Left ventricle myocardium superior (tissue), 1 donor: ENCODE results near the gene L1TD1. TPM values are rescaled to one million over a fixed set of nuclear protein-coding genes. Genes with fewer than 3 reads are reported as not detected.
A peak's percentile ranks its signal among the peaks of the same experiment; 100 is the strongest.
"Not testable (repeated sequence)": the region's sequence is repeated elsewhere in the genome, so short reads cannot be mapped to it uniquely, and the experiment has no call there.

ENCODE experiments used
- ATAC-seq: fragments of 200-7000 bp; cut with Tn5 transposase; one replicate; pipeline ENCODE4 v1.9.1; 2020; ENCODE audit warnings: mild to moderate bottlenecking, moderate library complexity
- DNase-seq: peaks from one replicate; pipeline ENCODE4 v3.0.0-alpha.2; 2020
- intact Hi-C: fragments of 100-400 bp; cut with micrococcal nuclease; formaldehyde crosslinking; loops from one replicate; pipeline ENCODE4 v1.11.0; 2022
- total RNA-seq: library from RNA; stranded (reverse); fragmentation: NEBNext Ultra II Directional; extraction: Animal tissue kit (Norgen Biotek cat#: 25700); gene quantifications from one replicate; pipeline ENCODE4 v1.2.1, GENCODE V29; 2021
- donor health status: DM: no; HTN: yes; CAD: no; lungs with severe emphysema.

Gene L1TD1
- total RNA-seq, 1 donor from 2014 or later, result 0.05 TPM

DNA sequence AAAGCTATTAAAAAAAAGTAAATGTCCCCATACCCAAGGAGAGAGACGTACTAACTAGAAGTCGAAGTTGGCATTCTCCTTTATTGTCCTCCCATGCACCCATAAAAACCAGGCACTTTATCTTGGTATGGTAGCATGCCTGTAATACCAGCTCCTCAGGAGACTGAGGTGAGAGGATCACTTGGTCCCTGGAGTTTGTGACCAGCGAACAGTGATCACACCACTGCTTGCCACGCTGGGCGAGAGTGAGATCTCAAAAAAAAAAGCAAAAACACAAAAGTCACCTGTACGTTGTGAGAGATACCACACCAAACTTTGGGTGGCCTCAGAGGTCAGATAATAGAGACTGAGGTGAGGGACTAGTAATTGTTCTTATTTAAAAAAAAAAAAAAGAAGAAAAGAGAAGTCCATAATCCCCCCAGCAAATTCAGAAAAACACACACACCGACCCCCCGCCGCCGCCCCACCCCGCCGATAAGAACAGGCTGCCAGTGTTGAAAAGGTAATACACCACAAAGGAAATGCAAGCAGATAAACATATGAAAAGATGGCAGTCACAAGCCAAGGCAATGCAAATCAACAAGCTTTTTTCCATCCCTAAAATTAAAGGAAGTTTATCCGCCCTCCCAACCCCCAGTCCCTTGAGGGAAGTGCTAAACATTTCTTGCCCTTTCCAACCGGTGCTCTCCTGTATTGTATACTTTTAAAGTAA lies 3.6 kb downstream of the L1TD1 start:
- ATAC-seq, result no peak
- intact Hi-C loops, result no loop called here
- no peak for DNase-seq

DNA sequence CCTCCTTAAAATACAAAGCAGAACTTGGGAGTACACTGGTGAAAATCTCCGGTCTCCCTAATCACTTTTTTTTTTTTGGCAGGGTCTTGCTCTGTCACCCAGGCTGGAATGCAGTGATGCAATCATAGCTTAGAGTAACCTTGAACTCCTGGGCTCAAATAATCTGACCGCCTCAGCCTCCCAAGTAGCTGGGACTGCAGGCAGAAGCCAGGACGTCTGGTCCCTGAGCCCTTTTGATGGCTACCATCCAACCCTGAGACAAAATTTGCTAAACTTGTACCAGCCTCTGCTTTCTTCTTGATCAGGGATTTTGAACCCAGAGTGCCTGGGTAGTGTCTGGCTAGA lies 4.1 kb downstream of the L1TD1 start:
- intact Hi-C loops, result no loop called here
- DNase-seq (no peak), ATAC-seq (no peak)

DNA sequence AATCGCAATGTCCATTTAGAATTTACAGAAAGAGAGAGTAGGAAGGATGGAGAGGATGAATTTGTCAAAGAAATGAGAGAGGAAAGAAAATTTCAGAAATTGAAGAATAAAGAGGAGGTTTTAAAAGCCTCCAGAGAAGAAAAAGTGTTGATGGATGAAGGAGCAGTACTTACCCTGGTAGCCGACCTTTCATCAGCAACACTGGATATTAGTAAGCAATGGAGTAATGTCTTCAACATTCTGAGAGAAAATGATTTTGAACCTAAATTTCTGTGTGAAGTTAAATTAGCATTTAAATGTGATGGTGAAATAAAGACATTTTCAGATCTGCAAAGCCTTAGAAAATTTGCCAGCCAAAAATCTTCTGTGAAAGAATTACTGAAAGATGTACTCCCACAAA lies 12.5 kb downstream of the L1TD1 start:
- intact Hi-C loops, result no loop called here
- DNase-seq (no peak), ATAC-seq (no peak)

DNA sequence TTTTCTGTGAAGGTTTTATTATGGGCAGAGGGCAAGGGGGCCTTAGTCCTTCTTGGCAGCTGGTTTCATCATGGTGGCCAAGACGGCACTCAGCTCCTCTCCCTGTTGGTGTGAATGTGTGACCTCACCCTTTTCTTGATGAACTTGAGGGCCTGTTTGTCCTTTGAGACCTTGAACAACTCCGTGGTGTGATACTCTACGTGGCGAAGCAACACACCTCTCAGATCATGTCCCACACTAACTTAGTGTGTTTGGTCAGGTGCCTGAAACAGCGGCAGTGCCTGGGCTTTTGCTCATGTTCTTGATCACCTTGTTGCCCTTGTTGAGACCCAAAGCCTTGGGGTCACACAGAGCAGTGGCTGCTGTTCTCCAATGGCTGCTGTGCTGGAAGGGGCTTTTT lies 13.4 kb downstream of the L1TD1 start:
- intact Hi-C loops, result no loop called here

DNA sequence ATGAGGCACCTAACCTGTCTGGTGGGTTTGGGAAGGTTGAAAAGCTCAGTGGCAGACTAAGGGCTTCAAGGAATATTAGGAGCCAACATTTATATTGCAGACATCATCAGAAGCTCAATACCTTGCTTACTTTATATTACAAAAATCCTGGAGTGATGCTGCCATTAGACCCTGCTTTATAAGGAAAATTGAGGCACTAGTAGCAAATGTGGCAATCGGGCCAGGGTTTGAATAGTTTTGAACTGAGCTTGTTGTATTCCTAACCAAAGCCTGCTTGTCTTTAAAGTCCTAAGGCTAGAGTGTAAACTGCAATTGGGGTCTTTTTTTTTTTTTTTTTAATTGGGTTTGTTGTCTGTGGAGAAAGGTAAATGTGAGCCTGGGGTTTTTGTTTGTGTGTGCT lies 14.3 kb downstream of the L1TD1 start:
- intact Hi-C loops, result no loop called here
- ATAC-seq, result no peak
- no peak for DNase-seq

More for the DNA sequence above, 13.4 kb downstream of the L1TD1 start:
- DNase-seq (no peak), ATAC-seq (no peak)

DNA sequence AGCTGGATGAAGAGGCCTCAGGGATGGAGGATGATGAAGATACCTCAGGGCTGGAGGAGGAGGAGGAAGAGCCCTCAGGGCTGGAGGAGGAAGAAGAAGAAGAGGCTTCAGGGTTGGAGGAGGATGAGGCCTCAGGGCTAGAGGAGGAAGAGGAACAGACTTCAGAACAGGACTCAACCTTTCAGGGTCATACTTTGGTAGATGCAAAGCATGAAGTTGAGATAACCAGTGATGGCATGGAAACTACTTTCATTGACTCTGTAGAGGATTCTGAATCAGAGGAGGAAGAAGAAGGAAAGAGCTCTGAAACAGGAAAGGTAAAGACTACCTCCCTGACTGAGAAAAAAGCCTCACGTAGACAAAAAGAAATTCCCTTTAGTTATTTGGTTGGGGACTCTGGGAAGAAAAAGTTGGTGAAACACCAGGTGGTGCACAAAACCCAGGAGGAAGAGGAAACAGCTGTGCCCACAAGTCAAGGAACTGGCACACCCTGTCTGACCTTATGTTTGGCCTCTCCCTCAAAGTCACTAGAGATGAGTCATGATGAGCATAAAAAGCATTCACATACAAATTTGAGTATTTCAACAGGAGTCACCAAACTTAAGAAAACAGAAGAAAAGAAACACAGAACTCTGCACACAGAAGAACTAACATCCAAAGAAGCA lies 15.4 kb downstream of the L1TD1 start:
- DNase-seq, result no peak
- ATAC-seq, result no peak
- intact Hi-C loops, result no loop called here

DNA sequence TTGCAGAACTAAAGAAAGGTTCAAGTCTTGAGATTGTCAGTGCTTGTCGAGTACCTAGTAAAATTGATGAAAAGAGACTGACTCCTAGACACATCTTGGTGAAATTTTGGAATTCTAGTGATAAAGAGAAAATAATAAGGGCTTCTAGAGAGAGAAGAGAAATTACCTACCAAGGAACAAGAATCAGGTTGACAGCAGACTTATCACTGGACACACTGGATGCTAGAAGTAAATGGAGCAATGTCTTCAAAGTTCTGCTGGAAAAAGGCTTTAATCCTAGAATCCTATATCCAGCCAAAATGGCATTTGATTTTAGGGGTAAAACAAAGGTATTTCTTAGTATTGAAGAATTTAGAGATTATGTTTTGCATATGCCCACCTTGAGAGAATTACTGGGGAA lies 16.3 kb downstream of the L1TD1 start:
- DNase-seq (no peak), ATAC-seq (no peak)
- intact Hi-C loops, result no loop called here

DNA sequence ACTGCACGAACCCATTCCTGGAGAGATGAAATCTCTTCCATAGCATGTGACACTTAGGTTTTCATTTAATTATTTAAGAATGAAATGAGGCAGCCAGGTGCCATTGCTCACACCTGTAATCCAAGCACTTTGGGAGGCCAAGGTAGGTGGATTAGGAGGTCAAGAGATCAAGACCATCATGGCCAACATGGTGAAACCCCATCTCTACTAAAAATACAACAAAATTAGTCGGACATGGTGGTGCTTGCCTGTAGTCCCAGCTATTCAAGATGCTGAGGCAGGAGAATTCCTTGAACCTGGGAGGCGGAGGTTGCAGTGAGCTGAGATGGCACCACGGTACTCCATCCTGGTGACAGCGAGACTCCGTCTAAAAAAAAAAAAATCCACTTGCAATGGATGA lies 17.8 kb downstream of the L1TD1 start:
- no peak for DNase-seq
- intact Hi-C loops, result no loop called here
- ATAC-seq, result no peak

DNA sequence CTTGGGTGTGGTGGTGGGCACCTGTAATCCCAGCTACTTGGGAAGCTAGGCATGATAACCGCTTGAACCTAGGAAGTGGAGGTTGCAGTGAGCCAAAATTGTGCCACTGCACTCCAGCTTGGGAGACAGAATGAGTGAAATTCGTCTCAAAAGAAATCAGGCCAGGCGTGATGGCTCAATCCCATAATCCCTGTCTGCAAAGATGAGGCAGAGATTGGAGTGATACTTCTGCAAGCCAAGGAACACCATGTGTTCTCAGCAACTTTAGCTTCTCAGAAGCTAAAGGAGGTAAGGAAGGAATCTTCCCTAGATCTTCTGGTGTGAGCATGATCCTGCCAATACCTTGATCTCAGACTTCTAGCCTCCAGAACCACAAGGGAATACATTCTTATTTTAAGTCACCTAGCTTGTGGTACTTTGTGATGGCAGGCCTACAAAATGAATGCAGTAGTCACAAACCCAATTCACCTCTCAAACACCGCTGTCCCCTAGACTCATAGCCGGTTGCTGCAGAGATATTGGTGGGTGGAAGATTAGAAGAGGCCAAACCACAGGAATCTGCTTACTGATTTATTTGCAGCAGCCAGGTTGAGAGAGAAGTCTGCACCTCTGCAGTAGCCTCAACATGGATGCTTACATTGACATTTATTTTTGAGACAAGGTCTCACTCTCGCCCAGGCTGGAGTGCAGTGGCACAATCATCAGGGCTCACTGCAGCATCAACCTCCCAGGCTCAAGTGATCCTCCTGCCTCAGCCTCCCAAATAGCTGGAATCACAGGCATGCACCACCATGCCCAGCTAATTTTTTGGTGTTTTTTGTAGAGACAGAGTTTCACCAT lies 18.6 kb downstream of the L1TD1 start:
- DNase-seq (no peak), ATAC-seq (no peak)
- intact Hi-C loops, result no loop called here

DNA sequence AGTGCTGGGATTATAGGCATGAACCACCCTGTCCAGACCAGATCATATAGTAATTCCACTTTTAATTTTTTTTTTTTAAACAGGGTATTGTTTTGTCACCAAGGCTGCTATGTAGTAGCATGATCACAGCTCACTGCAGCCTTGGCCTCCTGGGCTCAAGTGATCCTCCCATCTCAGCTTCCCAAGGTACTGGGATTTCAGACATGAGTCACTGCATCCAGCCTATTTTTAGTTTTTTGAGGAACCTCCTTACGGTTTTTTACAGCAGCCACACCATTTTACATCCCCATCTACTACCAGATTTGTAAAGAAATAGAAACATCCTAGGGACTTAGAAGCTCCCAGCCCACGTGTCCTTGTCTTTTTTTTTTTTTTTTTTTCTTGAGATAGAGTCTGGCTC lies 24.0 kb downstream of the L1TD1 start:
- intact Hi-C loops, result no loop called here
- DNase-seq, result no peak
- ATAC-seq, result no peak

DNA sequence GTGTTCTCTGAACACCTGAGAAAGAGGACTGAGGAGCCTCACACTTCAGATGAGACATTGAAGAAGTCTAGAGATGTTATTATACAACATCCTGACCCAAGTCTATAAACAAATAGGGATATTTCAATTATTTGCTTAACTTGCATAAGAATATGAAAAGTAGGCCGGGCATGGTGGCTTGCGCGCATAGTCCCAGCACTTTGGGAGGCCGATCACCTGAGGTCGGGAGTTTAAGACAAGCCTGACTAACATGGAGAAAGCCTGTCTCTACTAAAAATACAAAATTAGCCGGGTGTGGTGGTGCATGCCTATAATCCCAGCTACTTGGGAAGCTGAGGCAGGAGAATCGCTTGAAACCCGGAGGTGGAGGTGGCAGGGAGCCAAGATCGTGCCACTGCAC lies 25.8 kb downstream of the L1TD1 start:
- intact Hi-C loops, ATAC-seq, DNase-seq: not testable (repeated sequence)

DNA sequence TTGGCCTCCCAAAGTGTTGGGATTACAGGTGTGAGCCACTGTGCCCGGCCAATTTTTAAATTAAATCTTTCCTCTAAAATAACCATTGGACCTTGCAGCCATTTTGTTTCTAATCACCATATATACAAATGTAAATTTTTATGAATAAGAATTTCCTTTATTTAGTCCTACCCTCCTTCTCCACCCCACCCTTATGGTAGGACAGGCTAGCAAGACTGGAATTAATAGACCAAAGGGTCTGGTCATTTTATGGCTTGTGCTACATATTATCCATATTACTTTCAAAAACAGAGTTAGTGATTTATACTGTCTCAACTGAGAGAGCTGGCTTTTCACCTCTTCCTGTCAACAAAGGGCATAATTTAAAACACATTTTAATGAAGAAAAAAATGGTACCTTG lies 26.5 kb downstream of the L1TD1 start:
- ATAC-seq (no peak), DNase-seq (no peak)
- intact Hi-C loops, result no loop called here

DNA sequence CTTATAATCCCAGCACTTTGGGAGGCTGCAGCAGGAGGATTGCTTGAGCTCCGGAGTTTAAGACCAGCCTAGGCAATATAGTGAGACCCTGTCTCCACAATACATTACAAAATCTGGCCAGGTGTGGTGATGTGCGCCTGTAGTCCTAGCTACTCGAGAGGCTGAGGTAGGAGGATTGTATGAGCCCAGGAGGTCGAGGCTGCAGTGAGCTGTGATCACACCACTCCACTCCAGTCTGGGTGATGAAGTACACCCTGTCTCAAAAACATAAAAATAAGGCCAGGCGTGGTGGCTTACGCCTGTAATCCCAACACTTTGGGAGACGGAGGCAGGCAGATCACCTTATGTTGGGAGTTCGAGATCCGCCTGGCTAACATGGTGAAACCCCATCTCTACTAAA lies 27.7 kb downstream of the L1TD1 start:
- intact Hi-C loops, result no loop called here
- ATAC-seq, result no peak

DNA sequence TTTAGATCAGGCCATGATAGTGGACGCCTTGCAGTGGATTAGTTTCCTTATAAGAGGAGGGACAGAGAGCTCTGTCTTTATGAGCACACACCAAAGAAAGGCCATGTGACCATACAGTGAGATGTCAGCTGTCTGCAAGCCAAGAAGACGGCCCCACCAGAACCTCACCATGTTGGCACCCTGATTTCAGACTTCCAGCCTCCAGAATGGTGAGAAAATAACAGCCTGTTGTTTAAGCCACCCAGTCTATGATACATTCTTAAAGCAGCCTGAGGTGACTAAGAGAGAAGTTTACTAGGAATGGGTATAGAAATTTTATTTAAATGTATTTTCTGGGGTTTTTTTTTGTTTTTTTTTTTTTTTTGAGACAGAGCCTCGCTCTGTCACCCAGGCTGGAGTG lies 29.5 kb downstream of the L1TD1 start:
- DNase-seq (no peak), ATAC-seq (no peak)
- intact Hi-C loops, result no loop called here

More for the DNA sequence above, 27.7 kb downstream of the L1TD1 start:
- DNase-seq, result no peak

DNA sequence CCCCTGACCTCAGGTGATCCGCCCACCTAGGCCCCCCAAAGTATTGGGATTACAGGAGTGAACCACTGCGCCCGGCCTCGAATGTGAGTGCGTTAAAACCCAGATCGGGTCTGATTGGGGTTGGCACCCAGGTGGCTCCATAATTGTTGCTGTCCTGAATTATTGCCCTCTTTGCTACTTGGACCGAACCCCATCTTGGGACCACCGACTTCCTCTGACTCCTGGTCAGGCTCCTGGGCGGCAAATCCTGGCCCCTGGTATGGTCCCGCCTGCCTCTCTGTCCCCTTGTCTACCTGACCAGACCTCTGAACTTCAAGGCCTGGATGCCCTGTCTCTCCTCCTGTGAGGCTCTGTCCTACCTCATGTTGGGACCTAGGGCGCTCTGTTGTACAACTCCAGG lies 32.8 kb downstream of the L1TD1 start:
- DNase-seq (no peak), ATAC-seq (no peak)
- intact Hi-C loops, result no loop called here

DNA sequence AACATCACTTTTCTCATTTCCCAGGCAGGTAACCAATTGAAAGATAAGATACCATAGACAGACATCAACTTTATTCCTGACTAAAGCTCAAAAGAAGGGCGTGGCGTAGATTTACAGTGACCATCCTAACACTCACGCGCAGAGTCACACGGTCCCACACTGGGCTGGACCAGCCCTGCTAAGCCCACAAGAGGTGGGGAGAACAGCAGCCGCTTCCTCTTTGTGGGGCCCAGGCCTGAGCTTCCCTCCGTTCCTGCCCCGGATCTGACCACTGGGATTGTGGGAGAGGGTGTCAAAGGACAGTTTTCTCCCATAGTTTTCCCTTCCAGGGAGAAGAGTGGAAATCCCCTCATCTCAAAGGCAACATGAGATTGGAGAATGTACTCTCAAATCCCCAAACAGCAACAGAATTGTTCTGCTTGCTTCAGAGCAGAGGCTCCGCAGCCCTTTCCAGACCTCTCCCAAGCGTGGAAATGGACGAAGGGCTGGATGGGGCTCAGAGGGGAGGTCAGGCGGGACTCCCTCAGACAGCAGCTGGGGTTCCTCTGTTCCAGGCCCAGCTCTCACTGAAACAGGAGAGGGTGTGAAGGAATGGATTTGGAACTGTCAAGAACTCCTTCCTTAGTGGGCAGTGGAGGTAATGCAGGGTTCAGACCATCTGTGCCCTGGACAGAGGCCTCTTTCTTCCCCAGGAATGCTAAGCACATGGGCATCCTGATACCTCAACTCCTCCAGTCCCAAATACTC lies 33.7 kb downstream of the L1TD1 start:
- intact Hi-C loops, result no loop called here
- ATAC-seq, result no peak
- DNase-seq, result no peak

DNA sequence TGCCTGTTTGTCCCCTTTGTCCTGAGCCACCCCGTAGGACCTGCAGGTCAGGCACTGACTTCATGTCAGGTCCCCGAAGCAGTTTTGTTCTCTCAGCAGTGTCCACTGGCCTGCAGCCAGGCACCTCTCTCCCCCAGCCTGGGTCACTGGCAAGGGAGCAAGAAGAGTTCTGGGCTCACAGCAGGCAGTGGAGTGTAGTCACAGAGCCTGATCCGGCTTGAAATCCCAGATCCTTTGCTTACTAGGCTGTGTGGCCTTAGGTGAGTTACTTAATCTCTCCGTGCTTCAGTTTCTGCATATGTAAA lies 34.2 kb downstream of the L1TD1 start:
- ATAC-seq (no peak), DNase-seq (peak; percentile 33)
- intact Hi-C loops, result no loop called here

DNA sequence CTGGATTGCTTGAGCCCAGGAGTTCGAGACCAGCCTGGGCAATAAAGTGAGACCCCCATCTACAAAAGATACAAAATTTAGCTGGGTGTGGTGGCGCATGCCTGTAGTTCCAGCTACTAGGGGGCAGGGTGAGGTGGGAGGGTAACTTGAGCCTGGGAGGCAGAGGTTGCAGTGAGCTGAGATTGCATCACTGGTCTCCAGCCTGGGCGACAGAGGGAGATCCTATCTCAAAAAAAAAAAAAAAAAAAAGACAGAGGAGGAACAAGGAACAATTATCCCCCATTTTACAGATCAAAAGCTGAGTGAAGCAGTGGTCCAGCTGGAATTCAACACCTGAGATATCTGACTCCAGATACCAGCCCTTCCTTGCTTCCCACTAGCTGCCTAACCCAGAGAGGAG lies 34.8 kb downstream of the L1TD1 start:
- ATAC-seq, result no peak
- intact Hi-C loops, result no loop called here
- DNase-seq, result no peak

DNA sequence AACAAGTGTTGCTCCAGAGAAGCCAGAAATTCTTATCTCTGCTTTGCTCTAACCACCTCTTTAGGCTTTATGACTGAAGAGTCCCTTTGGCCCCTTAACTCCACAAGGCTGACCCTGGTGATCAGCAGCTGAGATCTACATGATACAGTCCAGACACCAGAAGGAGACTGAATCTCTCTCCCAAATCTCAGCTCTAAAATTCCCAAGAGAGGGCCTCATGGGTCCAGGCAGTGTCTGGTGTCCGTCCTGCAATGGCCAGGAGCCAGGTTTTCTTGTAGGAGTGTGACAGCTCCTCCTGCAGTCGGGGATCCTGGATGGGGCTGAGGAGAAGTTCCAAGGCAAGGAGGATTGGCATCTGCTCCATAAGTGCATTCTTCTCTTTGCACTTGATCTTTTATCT lies 35.3 kb downstream of the L1TD1 start:
- intact Hi-C loops, result no loop called here
- DNase-seq (no peak), ATAC-seq (no peak)

DNA sequence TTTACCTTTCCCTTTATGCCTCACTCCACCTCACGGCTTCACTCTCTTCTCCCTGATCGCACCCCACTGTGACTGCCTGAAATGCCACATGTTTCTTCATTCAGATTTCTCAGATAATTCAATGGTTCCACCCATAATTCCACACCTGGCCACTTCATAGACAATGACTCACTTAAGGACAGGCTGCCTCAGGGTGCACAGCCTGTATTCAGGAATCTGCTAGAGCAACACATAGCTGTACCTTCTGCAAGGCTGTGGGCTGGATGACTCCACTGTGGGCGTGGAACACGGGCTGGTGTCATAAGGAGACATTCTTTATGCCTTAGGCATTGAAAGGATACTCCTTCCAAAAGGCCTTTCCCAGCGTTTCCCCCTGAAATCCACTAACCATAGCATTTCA lies 36.1 kb downstream of the L1TD1 start:
- intact Hi-C loops, result no loop called here
- ATAC-seq (no peak), DNase-seq (no peak)
